H1 (cell line): Measurements from ENCODE around the gene PTS. TPM values are rescaled to one million over a fixed set of nuclear protein-coding genes. Genes with fewer than 3 reads are reported as not detected.

Source experiments
- ASH2L ChIP-seq: fragments of 200-600, 300-600 bp; sonication (generic); IDR thresholded peaks from one replicate; pipeline ENCODE4 v1.7.1; 2017; ENCODE audit warnings: low read length
- BRCA1 ChIP-seq: IDR thresholded peaks from 2 replicates; pipeline ENCODE4 v1.6.1; 2012; ENCODE audit warnings: low read depth, low read length, improper control_type of control experiment
- CTBP2 ChIP-seq: IDR thresholded peaks from 2 replicates; pipeline ENCODE4 v1.7.0; 2011; ENCODE audit warnings: borderline replicate concordance, mild to moderate bottlenecking, moderate library complexity, mixed read lengths, low read length; ENCODE audit not compliant: insufficient read depth, insufficient read length
- NRF1 ChIP-seq: IDR thresholded peaks from 2 replicates; pipeline ENCODE4 v1.6.1; 2011; ENCODE audit warnings: mild to moderate bottlenecking, low read depth, low read length, improper control_type of control experiment
- RBBP5 ChIP-seq: IDR thresholded peaks from 2 replicates; pipeline ENCODE4 v1.7.1; 2012; ENCODE audit warnings: low read depth, mild to moderate bottlenecking, inconsistent platforms, low read length, moderate library complexity, borderline replicate concordance
- SIN3A ChIP-seq, 2 experiments: IDR thresholded peaks in 1 of 2; conservative IDR thresholded peaks in 1 of 2; 2 replicates each; pipeline ENCODE4 v1.6.1; 2011 to 2012; ENCODE audit warnings: low read length in 2 of 2, improper control_type of control experiment in 1 of 2, low read depth in 1 of 2, mild to moderate bottlenecking in 1 of 2
- polyA plus RNA-seq, 7 experiments: library from polyadenylated mRNA; depleted of rRNA in 3 of 7; stranded (reverse) in 5 of 7; unstranded in 2 of 7; fragments of >200 nt in 5 of 7; fragments of 200-250 nt in 2 of 7; gene quantifications; 1 replicate in 5 of 7; 2 replicates in 1 of 7; 4 replicates in 1 of 7; pipeline versions ENCODE4 v1.2.1 to v1.2.3, GENCODE V29; 2011 to 2013; ENCODE audit warnings: missing spikeins in 2 of 7, mixed read lengths in 2 of 7
- total RNA-seq: library from RNA; stranded (reverse); fragmentation: NEBNext Ultra II Directional; extraction: Animal tissue kit (Norgen Biotek cat#: 25700); gene quantifications from 2 replicates; pipeline ENCODE4 v1.2.1, GENCODE V29; 2021
- TF ChIP-seq, protein P1 (sequence below), 3 experiments: IDR thresholded peaks; 1 replicate in 2 of 3; 2 replicates in 1 of 3; pipeline versions ENCODE4 v1.5.1 to v1.6.1; 2011; ENCODE audit warnings: low read length in 3 of 3, mild to moderate bottlenecking in 3 of 3, inconsistent platforms in 2 of 3, low read depth in 1 of 3, moderate library complexity in 1 of 3; ENCODE audit not compliant: insufficient read depth in 1 of 3; ENCODE audit errors: control extremely low read depth in 1 of 3

The PTS gene
- total and polyA plus RNA-seq, 2 of the 8 experiments (the other 6 are each of a cell fraction or from before 2014, with no cell fraction given), result 18.3 to 25.9 TPM

DNA sequence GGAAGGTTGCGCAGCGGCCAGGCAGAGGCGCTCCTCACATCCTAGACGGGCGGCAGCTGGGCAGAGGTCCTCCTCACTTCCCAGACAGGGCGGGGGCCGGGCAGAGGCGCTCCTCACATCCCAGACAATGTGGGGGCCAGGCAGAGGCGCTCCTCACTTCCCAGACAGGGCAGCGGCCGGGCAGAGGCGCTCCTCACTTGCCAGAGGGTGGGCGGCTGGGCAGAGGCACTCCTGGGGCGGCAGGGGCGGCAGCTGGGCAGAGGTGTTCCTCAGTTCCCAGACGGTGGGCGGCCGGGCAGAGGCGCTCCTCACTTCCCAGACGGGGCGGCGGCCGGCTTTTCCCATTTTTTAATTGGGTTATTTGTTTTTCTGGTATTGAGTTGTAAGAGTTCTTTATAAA lies 20.2 kb upstream of the PTS start (continued):
- TF ChIP-seq, protein P1, sequence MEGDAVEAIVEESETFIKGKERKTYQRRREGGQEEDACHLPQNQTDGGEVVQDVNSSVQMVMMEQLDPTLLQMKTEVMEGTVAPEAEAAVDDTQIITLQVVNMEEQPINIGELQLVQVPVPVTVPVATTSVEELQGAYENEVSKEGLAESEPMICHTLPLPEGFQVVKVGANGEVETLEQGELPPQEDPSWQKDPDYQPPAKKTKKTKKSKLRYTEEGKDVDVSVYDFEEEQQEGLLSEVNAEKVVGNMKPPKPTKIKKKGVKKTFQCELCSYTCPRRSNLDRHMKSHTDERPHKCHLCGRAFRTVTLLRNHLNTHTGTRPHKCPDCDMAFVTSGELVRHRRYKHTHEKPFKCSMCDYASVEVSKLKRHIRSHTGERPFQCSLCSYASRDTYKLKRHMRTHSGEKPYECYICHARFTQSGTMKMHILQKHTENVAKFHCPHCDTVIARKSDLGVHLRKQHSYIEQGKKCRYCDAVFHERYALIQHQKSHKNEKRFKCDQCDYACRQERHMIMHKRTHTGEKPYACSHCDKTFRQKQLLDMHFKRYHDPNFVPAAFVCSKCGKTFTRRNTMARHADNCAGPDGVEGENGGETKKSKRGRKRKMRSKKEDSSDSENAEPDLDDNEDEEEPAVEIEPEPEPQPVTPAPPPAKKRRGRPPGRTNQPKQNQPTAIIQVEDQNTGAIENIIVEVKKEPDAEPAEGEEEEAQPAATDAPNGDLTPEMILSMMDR (IDR thresholded peaks at IDR 0.05; ENCODE audit: control extremely low read depth in 1 of 3, insufficient read depth in 1 of 3, low read depth in 1 of 3, low read length in 3 of 3), result no peak
- TF ChIP-seq ASH2L, result no peak
- no peak for TF ChIP-seq BRCA1
- no peak for TF ChIP-seq NRF1
- TF ChIP-seq SIN3A (conservative IDR thresholded peaks at IDR 0.05 in 1 of 2, IDR thresholded peaks at IDR 0.05 in 1 of 2; ENCODE audit: low read depth in 1 of 2, low read length in 2 of 2), result no peak
- TF ChIP-seq CTBP2, result no peak
- no peak for TF ChIP-seq RBBP5
